DND-41 (cell line): ENCODE data around the gene ENDOG.

ENCODE experiments used
- EZH2 ChIP-seq: IDR thresholded peaks from 3 replicates; pipeline ENCODE4 v1.6.1; 2012; ENCODE audit warnings: borderline replicate concordance, low read depth, mild to moderate bottlenecking, moderate library complexity, low read length, inconsistent platforms; ENCODE audit not compliant: severe bottlenecking
- TF ChIP-seq, protein P1 (sequence below): IDR thresholded peaks from 2 replicates; pipeline ENCODE4 v1.5.1; 2012; ENCODE audit warnings: borderline replicate concordance, low read length, moderate library complexity, mild to moderate bottlenecking; ENCODE audit not compliant: poor library complexity, severe bottlenecking; ENCODE audit errors: extremely low read depth

DNA sequence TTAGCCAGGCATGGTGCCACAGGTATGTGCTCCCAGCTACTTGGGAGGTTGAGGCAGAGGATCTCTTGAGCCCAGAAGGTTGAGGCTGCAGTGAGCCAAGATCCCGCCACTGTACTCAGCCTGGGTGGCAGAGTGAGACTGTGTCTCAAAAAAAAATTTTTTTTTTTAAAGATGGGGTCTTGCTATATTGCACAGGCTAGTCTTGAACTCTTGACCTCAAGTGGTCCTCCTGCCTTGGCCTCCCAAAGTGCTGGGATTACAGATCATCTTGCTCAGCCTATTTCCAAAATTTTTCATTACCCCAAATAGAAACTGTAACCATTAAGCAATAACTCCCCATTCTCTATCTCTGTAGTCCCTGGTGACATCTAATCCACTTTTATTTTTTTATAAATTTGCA is 35.6 kb upstream of the ENDOG start:
- TF ChIP-seq, protein P1, sequence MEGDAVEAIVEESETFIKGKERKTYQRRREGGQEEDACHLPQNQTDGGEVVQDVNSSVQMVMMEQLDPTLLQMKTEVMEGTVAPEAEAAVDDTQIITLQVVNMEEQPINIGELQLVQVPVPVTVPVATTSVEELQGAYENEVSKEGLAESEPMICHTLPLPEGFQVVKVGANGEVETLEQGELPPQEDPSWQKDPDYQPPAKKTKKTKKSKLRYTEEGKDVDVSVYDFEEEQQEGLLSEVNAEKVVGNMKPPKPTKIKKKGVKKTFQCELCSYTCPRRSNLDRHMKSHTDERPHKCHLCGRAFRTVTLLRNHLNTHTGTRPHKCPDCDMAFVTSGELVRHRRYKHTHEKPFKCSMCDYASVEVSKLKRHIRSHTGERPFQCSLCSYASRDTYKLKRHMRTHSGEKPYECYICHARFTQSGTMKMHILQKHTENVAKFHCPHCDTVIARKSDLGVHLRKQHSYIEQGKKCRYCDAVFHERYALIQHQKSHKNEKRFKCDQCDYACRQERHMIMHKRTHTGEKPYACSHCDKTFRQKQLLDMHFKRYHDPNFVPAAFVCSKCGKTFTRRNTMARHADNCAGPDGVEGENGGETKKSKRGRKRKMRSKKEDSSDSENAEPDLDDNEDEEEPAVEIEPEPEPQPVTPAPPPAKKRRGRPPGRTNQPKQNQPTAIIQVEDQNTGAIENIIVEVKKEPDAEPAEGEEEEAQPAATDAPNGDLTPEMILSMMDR: no peak
- no peak for TF ChIP-seq EZH2
